KMS-11 (cell line): Measurements from ENCODE around the gene SGPP2.

ENCODE experiments used
- H2AFZ ChIP-seq: fragments of 200-600 bp; sonication (generic); 2 replicates; pipeline ENCODE4 v1.6.1; 2016; ENCODE audit warnings: antibody characterized with exemption, mixed run types, low read depth
- H3K27ac ChIP-seq: fragments of 200-600 bp; sonication (generic); 2 replicates; pipeline ENCODE4 v1.6.1; 2016; ENCODE audit warnings: mild to moderate bottlenecking, mixed run types
- H3K27me3 ChIP-seq: fragments of 200-600 bp; sonication (generic); 2 replicates; pipeline ENCODE4 v1.6.1; 2017; ENCODE audit warnings: mild to moderate bottlenecking, low read depth, mixed run types, moderate library complexity; ENCODE audit not compliant: insufficient read depth
- H3K36me3 ChIP-seq: fragments of 200-600 bp; sonication (generic); 2 replicates; pipeline ENCODE4 v1.6.1; 2017; ENCODE audit warnings: mild to moderate bottlenecking, mixed run types; ENCODE audit not compliant: insufficient read depth
- H3K4me1 ChIP-seq: fragments of 200-600 bp; sonication (generic); 2 replicates; pipeline ENCODE4 v1.6.1; 2016; ENCODE audit warnings: mild to moderate bottlenecking, low read depth, mixed run types; ENCODE audit not compliant: poor library complexity, severe bottlenecking
- H3K4me2 ChIP-seq: fragments of 200-600 bp; sonication (generic); 2 replicates; pipeline ENCODE4 v1.7.0; 2016; ENCODE audit warnings: mild to moderate bottlenecking, mixed run types
- H3K4me3 ChIP-seq: fragments of 200-600 bp; sonication (generic); IDR thresholded peaks from 2 replicates; pipeline ENCODE4 v1.6.1; 2017; ENCODE audit warnings: low read depth, low read length, mixed read lengths; ENCODE audit not compliant: insufficient read depth
- H3K79me2 ChIP-seq: fragments of 200-600 bp; sonication (generic); 2 replicates; pipeline ENCODE4 v1.6.1; 2016; ENCODE audit warnings: low read depth, mixed run types; ENCODE audit not compliant: insufficient read depth
- H3K9ac ChIP-seq: fragments of 200-600 bp; sonication (generic); 2 replicates; pipeline ENCODE4 v1.6.1; 2016; ENCODE audit warnings: mild to moderate bottlenecking, mixed run types
- H4K20me1 ChIP-seq: fragments of 200-600 bp; sonication (generic); 2 replicates; pipeline ENCODE4 v1.6.1; 2016; ENCODE audit warnings: mild to moderate bottlenecking, mixed run types; ENCODE audit not compliant: insufficient read depth
- CTCF ChIP-seq: fragments of 200-600 bp; sonication (generic); conservative IDR thresholded peaks from 2 replicates; pipeline ENCODE4 v1.6.1; 2017; ENCODE audit warnings: low read depth, mild to moderate bottlenecking, antibody characterized with exemption, low read length, moderate library complexity, mixed read lengths

Gene SGPP2

GRCh38 chr2:222477962-222478608, 53.7 kb downstream of the SGPP2 start:
- H3K27me3 ChIP-seq = no peaks in the 10 kb centered on the region
- H4K20me1 ChIP-seq = no peaks in the 10 kb centered on the region
- no peak overlapping the region for H3K27ac ChIP-seq
- no peaks in the 10 kb centered on the region for H3K36me3 ChIP-seq
- no peak for TF ChIP-seq CTCF
- no peaks in the 10 kb centered on the region for H3K79me2 ChIP-seq
- no peaks in the 10 kb centered on the region for H3K4me1 ChIP-seq
- no peak overlapping the region for H3K4me2 ChIP-seq
- H2AFZ ChIP-seq = no peak overlapping the region
- H3K4me3 ChIP-seq = no peak overlapping the region
- no peak overlapping the region for H3K9ac ChIP-seq

DNA sequence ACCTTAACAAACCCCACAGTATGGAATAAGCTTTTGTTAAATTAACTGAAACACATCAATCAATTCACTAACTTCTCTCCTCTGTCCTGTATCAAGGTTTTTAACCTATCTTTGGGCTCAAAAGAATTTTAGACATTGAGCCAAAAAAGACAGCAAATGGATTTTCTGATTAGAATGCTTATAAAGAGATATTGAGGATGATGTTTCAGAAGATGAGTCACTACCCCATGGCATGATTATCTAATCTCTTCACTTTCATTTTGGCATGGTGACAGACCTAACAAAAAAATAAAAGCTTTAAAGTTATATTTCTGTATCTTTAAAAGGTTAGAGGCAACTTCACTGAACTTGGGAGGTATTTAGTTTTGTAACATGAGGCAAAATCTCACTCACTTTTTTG, 55.5 kb downstream of the SGPP2 start:
- Histone ChIP-seq H3K4me3 (no peak overlapping the region), H3K27ac (no peak overlapping the region), H2AFZ (no peak overlapping the region), H3K4me1 (no peaks in the 10 kb centered on the region), H3K79me2 (no peaks in the 10 kb centered on the region), H3K27me3 (no peaks in the 10 kb centered on the region), H3K4me2 (no peak overlapping the region), H4K20me1 (no peaks in the 10 kb centered on the region), H3K9ac (no peak overlapping the region), H3K36me3 (no peaks in the 10 kb centered on the region)
- no peak for TF ChIP-seq CTCF

DNA sequence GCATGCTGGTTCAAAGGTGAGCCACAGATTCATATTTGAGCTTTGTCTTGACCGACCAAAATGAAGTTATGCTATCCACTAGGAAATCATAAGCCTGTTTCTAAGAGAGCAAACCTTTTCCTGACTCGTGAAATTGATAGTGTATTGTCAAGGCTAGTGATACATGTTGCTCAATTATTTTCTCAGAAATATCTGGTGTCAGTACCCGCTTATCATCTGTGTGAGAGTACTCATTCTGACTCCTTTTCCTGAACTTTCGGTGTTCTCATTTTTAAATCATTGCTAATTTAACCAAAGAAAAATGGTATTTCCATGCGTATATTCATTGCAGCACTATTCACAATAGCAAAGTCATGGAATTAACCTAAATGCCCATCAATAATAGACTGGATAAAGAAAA, 56.2 kb downstream of the SGPP2 start:
- no peak overlapping the region for H3K4me2 ChIP-seq
- H3K4me3 ChIP-seq = no peak overlapping the region

DNA sequence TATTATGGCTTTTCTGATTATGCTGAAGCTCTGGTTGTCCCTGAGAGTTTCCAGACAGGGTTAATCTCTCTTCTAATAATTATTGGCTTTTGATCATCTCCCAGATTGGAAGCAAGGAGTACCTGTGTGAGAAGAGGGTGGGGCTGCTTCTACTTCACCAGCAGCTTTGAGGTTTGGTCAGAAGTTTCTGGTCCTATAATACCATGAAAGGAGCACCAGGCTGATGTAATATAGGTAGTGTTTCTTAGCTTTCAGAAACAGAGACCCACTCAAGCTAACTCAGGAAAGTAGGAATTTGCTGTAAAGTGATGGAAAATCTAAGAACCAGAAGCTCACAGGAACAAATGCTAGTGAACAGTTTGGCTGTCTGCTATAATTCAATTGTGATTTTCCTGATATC, 57.6 kb downstream of the SGPP2 start:
- no peak overlapping the region for H3K9ac ChIP-seq
- H4K20me1 ChIP-seq = no peaks in the 10 kb centered on the region
- no peak overlapping the region for H2AFZ ChIP-seq
- H3K36me3 ChIP-seq = no peaks in the 10 kb centered on the region
- H3K4me2 ChIP-seq = no peak overlapping the region
- H3K79me2 ChIP-seq = no peaks in the 10 kb centered on the region
- H3K4me3 ChIP-seq = no peak overlapping the region
- H3K27ac ChIP-seq = no peak overlapping the region
- H3K4me1 ChIP-seq = no peaks in the 10 kb centered on the region
- H3K27me3 ChIP-seq = no peaks in the 10 kb centered on the region
- no peak for TF ChIP-seq CTCF

More for the DNA sequence above, 56.2 kb downstream of the SGPP2 start:
- TF ChIP-seq CTCF = no peak
- Histone ChIP-seq H3K4me1 (no peaks in the 10 kb centered on the region), H3K9ac (no peak overlapping the region), H3K27me3 (no peaks in the 10 kb centered on the region), H3K79me2 (no peaks in the 10 kb centered on the region), H4K20me1 (no peaks in the 10 kb centered on the region), H3K36me3 (no peaks in the 10 kb centered on the region), H3K27ac (no peak overlapping the region), H2AFZ (no peak overlapping the region)
